Kidney (tissue), 14 donors: Measurements from ENCODE around the gene PGK1. TPM values are rescaled to one million over a fixed set of nuclear protein-coding genes. Genes with fewer than 3 reads are reported as not detected.

Experiments used
- DNase-seq, 5 donors: peaks; one replicate each; pipeline ENCODE4 v3.0.0-alpha.2; 2013 to 2020
- FAIRE-seq: peaks from 2 replicates; lab custom pipeline; 2012; peaks lifted over from hg19 to GRCh38; lab: Jason Lieb, UNC
- H3K27ac ChIP-seq, 2 donors: one replicate each; pipeline ENCODE4 v1.7.0; 2013; ENCODE audit warnings: low read depth in 2 of 2, low read length in 2 of 2, inconsistent platforms in 1 of 2
- H3K27me3 ChIP-seq: one replicate; pipeline ENCODE4 v1.7.1; 2013; ENCODE audit warnings: low read length, inconsistent platforms; ENCODE audit not compliant: control insufficient read depth, insufficient read depth
- H3K36me3 ChIP-seq, 3 donors: one replicate each; pipeline versions ENCODE4 v1.7.0 to v1.7.1; 2013; ENCODE audit warnings: low read length in 3 of 3, control low read depth in 1 of 3, inconsistent platforms in 1 of 3; ENCODE audit not compliant: insufficient read depth in 3 of 3, control insufficient read depth in 2 of 3
- H3K4me1 ChIP-seq, 3 donors: one replicate each; pipeline versions ENCODE4 v1.7.0 to v1.7.1; 2013; ENCODE audit warnings: low read length in 3 of 3, inconsistent platforms in 1 of 3, low read depth in 1 of 3; ENCODE audit not compliant: control insufficient read depth in 2 of 3, insufficient read depth in 2 of 3
- H3K4me3 ChIP-seq, 3 donors: one replicate each; pipeline versions ENCODE4 v1.7.0 to v1.8.1; 2013; ENCODE audit warnings: low read length in 3 of 3, control low read depth in 1 of 3, inconsistent platforms in 1 of 3
- H3K9ac ChIP-seq, 3 donors: one replicate each; pipeline versions ENCODE4 v1.7.0 to v1.7.1; 2013; ENCODE audit warnings: low read length in 3 of 3, control low read depth in 1 of 3, inconsistent platforms in 1 of 3
- H3K9me3 ChIP-seq, 3 donors: one replicate each; pipeline versions ENCODE4 v1.7.0 to v1.7.1; 2013; ENCODE audit warnings: low read length in 3 of 3, control low read depth in 1 of 3, inconsistent platforms in 1 of 3; ENCODE audit not compliant: control insufficient read depth in 2 of 3, insufficient read depth in 1 of 3
- intact Hi-C: fragments of 100-400 bp; cut with DNase I; formaldehyde crosslinking; loops from one replicate; pipeline ENCODE4 v1.11.1; 2022
- polyA plus RNA-seq: library from polyadenylated mRNA; stranded (reverse); fragments of 350-450 nt; fragmentation: Illumina TruSeq; extraction: RNeasy Lipid Tissue Mini Kit (QIAGEN cat#74804); gene quantifications from one replicate; pipeline ENCODE4 v1.2.3, GENCODE V29; 2014; ENCODE audit warnings: low read depth, low replicate concordance; ENCODE audit not compliant: insufficient read depth
- total RNA-seq: library from RNA; stranded (reverse); fragmentation: NEBNext Ultra II Directional; extraction: Animal tissue kit (Norgen Biotek cat#: 25700); gene quantifications from one replicate; pipeline ENCODE4 v1.2.1, GENCODE V29; 2021
- TF ChIP-seq, protein P1 (sequence below): IDR thresholded peaks from 3 replicates; pipeline ENCODE4 v1.5.1; 2012; ENCODE audit warnings: mild to moderate bottlenecking, moderate library complexity, borderline replicate concordance; ENCODE audit not compliant: insufficient read depth; ENCODE audit errors: extremely low read depth
- donor health status: control.
- donor health status: control.
- donor health status: control.
- donor health status: control.
- donor health status: control.
- donor health status: DM: yes; HTN: yes; CAD: no.
- donor health status: Normal renal cell carcinoma (clear cell type).

PGK1 gene
- total and polyA plus RNA-seq, 2 donors from 2014 or later: 356 to 471 TPM

- FAIRE-seq (no peak), DNase-seq (no peak)
- Histone ChIP-seq H3K9ac (no peak overlapping the region), H3K27me3 (no peaks in the 10 kb centered on the region), H3K9me3 (no peaks in the 10 kb centered on the region), H3K4me3 (no peak overlapping the region), H3K4me1 (no peaks in the 10 kb centered on the region), H3K27ac (no peak overlapping the region), H3K36me3 (no peaks in the 10 kb centered on the region)
- TF ChIP-seq, protein P1, sequence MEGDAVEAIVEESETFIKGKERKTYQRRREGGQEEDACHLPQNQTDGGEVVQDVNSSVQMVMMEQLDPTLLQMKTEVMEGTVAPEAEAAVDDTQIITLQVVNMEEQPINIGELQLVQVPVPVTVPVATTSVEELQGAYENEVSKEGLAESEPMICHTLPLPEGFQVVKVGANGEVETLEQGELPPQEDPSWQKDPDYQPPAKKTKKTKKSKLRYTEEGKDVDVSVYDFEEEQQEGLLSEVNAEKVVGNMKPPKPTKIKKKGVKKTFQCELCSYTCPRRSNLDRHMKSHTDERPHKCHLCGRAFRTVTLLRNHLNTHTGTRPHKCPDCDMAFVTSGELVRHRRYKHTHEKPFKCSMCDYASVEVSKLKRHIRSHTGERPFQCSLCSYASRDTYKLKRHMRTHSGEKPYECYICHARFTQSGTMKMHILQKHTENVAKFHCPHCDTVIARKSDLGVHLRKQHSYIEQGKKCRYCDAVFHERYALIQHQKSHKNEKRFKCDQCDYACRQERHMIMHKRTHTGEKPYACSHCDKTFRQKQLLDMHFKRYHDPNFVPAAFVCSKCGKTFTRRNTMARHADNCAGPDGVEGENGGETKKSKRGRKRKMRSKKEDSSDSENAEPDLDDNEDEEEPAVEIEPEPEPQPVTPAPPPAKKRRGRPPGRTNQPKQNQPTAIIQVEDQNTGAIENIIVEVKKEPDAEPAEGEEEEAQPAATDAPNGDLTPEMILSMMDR: no peak
- intact Hi-C loops: no loop called here
Observed at GRCh38 chrX:78098108-78098507, 5.9 kb upstream of the PGK1 start.

DNA sequence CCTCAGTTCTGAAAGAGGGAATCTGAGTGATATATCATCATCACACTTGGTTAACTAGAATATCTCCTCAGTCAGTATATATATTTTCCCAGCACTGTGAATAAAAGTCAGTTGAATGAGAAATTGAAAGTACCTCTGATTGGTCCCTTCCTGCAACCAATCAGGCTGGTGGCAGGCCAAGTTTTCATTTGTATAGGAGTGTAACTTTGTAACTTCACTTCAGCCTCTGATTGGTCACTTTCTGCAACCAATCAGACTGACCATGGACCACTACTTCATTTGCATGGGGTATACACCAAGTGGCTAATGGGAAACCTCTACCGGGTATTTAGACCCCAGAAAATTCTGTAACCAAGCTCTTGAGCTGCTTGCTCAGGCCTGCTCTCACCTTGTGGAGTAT lies 2.0 kb upstream of the PGK1 start:
- intact Hi-C loops: no loop called here
- no peak for DNase-seq
- no peak for FAIRE-seq

GRCh38 chrX:78103001-78103622 lies 936 bp upstream of the PGK1 start:
- no peaks in the 10 kb centered on the region for H3K9me3 ChIP-seq
- DNase-seq: peak in 1 of 5 donors; percentile 34
- H3K9ac ChIP-seq: peak overlapping the region in 1 of 3 donors; percentile 60
- no peaks in the 10 kb centered on the region for H3K27me3 ChIP-seq
- FAIRE-seq: no peak
- H3K4me1 ChIP-seq: peaks cover 0 to 18% (median 14%) of the 10 kb centered on the region in 3 donors
- H3K4me3 ChIP-seq: peak overlapping the region in 2 of 3 donors; percentile 56 to 98
- TF ChIP-seq, protein P1: no peak
- intact Hi-C loops: no loop called here
- H3K27ac ChIP-seq: peak overlapping the region; percentile 88 to 96
- H3K36me3 ChIP-seq: peaks cover 0 to 3% (median 0%) of the 10 kb centered on the region in 3 donors

More for the DNA sequence above, 2.0 kb upstream of the PGK1 start:
- Histone ChIP-seq H3K27ac (no peak overlapping the region), H3K9ac (no peak overlapping the region), H3K9me3 (no peaks in the 10 kb centered on the region), H3K27me3 (no peaks in the 10 kb centered on the region), H3K4me3 (no peak overlapping the region), H3K36me3 (peaks cover 0 to 3% (median 0%) of the 10 kb centered on the region in 3 donors), H3K4me1 (peaks cover 0 to 13% (median 9%) of the 10 kb centered on the region in 3 donors)
- TF ChIP-seq, protein P1: no peak
